Sigmoid colon (tissue), 4 donors: ENCODE measurements around the gene AKAP1.

Experiments used
- POLR2AphosphoS5 ChIP-seq, 4 donors: sonication (generic); formaldehyde crosslinking; IDR thresholded peaks; one replicate each; pipeline ENCODE4 v1.6.1; 2017; ENCODE audit warnings: antibody characterized with exemption in 4 of 4
- TF ChIP-seq, protein P1 (sequence below), 4 experiments: fragments of 450-650 bp in 3 of 4; fragments of 200-600 bp in 1 of 4; IDR thresholded peaks; one replicate each; pipeline ENCODE4 v1.5.1; 2016 to 2019; ENCODE audit warnings: antibody characterized with exemption in 4 of 4, mild to moderate bottlenecking in 3 of 4, moderate library complexity in 2 of 4

DNA sequence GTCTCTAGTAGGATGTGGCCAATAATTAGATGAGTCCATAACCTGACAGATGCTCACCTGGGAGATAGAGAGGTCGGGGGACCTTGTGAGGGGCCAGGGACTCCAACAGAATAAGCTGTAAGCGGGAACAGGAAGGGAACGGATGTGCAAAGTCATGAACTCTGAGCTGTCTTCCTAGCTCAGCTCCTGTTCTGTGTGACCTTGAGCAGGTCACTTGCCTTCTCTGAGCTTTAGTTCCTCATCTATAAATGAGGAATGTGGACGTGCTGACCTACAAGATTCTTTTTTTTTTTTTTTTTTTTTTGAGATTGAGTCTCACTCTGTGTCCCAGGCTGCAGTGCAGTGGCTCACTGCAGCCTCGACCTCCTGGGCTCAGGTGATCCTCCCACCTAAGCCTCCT is 58.9 kb downstream of the AKAP1 start:
- TF ChIP-seq, protein P1, sequence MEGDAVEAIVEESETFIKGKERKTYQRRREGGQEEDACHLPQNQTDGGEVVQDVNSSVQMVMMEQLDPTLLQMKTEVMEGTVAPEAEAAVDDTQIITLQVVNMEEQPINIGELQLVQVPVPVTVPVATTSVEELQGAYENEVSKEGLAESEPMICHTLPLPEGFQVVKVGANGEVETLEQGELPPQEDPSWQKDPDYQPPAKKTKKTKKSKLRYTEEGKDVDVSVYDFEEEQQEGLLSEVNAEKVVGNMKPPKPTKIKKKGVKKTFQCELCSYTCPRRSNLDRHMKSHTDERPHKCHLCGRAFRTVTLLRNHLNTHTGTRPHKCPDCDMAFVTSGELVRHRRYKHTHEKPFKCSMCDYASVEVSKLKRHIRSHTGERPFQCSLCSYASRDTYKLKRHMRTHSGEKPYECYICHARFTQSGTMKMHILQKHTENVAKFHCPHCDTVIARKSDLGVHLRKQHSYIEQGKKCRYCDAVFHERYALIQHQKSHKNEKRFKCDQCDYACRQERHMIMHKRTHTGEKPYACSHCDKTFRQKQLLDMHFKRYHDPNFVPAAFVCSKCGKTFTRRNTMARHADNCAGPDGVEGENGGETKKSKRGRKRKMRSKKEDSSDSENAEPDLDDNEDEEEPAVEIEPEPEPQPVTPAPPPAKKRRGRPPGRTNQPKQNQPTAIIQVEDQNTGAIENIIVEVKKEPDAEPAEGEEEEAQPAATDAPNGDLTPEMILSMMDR (IDR thresholded peaks at IDR 0.05) = no peak
- TF ChIP-seq POLR2AphosphoS5 (IDR thresholded peaks at IDR 0.05) = no peak
